ENCODE measurements around the gene CDC42BPB.

Gene CDC42BPB

GRCh38 chr14:103001226-103001625 is 56.1 kb downstream of the CDC42BPB start:
- DNase-seq (ENCODE audit: extremely low read depth in 1 of 2, low read depth in 1 of 2), result no peak

GRCh38 chr14:103000291-103000921 is 56.9 kb downstream of the CDC42BPB start:
- DNase-seq (ENCODE audit: extremely low read depth in 1 of 2, low read depth in 1 of 2), result no peak

- no peak for DNase-seq (ENCODE audit: extremely low read depth in 1 of 2, low read depth in 1 of 2)
These were observed 58.0 kb downstream of the CDC42BPB start for GRCh38 chr14:102999227-102999895.

GRCh38 chr14:102998393-102998792 is 59.0 kb downstream of the CDC42BPB start:
- no peak for DNase-seq (ENCODE audit: extremely low read depth in 1 of 2, low read depth in 1 of 2)

DNA sequence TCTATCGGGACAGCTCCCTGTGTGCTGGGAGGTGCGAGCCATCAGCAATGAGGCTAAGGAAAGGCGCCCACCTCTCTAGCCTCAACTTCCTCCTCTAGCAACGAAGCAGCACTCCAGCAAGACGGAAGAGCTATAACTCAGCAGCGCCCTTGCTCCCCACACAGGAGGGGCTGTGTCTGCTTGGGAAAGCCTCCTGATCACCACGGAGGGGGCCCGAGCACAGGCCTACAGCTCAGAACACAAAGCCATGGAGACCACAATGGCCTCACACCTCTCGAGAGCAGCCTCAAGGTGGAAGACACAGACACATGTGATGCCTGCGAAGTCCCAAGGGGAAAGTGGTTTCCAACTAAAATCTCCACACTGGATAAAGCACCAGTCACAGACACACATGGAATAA is 60.4 kb downstream of the CDC42BPB start:
- no peak for DNase-seq (ENCODE audit: extremely low read depth in 1 of 2, low read depth in 1 of 2)

- no peak for DNase-seq (ENCODE audit: extremely low read depth in 1 of 2, low read depth in 1 of 2)
These were observed 62.7 kb downstream of the CDC42BPB start for GRCh38 chr14:102994689-102995088.

GRCh38 chr14:102993523-102993922 is 63.8 kb downstream of the CDC42BPB start:
- no peak for DNase-seq (ENCODE audit: extremely low read depth in 1 of 2, low read depth in 1 of 2)

GRCh38 chr14:102991376-102991775 is 66.0 kb downstream of the CDC42BPB start:
- no peak for DNase-seq (ENCODE audit: extremely low read depth in 1 of 2, low read depth in 1 of 2)

DNA sequence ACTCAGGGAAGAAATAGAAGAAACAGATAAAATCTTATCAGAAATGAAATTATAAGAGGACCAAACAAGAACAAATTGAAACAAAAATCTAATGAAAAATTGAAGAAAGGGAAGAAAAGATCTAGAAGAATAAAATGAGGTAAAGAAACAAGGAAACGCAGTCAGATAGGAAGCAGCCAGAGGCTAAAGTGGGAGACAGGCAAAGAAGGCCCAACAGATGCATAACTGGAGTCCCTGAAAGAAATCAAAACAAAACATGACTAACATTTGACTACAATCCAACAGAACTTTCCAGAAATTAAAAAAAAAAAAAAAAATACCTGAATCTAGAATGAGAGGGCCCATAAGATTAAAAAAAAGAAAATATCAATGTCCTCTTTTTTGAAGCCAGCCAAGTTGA is 69.3 kb downstream of the CDC42BPB start:
- no peak for DNase-seq (ENCODE audit: extremely low read depth in 1 of 2, low read depth in 1 of 2)

DNA sequence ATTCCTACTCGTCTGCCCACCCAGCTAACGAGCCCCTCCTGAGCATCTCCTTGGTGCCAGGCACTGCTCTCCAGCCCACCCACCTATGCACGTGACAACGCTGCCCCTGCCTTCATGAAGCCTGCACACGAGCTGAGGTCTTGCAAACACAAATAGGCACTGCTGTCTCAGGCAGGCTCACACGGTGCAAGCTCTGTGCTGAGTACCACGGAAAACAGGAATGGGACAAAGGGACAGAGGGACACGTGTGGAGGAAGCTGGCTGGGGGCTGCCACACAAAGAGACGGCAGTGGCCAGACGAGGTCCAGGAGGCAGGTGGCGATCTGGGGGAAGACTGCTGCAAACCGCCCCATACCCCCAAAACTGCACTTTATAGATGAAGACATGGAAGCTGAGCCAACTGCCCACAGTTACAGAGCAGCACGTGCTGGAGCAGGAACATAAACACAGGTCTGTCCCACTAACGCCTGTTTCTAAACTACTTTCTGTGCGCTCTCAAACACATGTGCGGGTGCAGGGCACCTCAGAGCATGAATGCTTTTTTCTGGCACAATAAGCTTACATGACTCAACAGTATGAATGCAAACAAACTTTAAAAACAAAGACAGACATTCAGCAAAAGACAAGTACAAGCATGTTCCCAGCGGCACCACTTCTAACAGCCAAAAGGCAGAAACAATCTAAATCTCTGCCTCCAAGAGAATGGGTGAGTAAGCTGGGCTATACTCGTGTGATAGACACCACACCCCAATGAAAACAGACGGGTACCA is 70.4 kb downstream of the CDC42BPB start:
- no peak for DNase-seq (ENCODE audit: extremely low read depth in 1 of 2, low read depth in 1 of 2)

- no peak for DNase-seq (ENCODE audit: extremely low read depth in 1 of 2, low read depth in 1 of 2)
These were observed 71.7 kb downstream of the CDC42BPB start for GRCh38 chr14:102985665-102986064.

GRCh38 chr14:102984336-102985102 is 72.8 kb downstream of the CDC42BPB start:
- DNase-seq (ENCODE audit: extremely low read depth in 1 of 2, low read depth in 1 of 2), result no peak

GRCh38 chr14:102983496-102983895 is 73.9 kb downstream of the CDC42BPB start:
- no peak for DNase-seq (ENCODE audit: extremely low read depth in 1 of 2, low read depth in 1 of 2)

- DNase-seq (ENCODE audit: extremely low read depth in 1 of 2, low read depth in 1 of 2), result no peak
These were observed 74.4 kb downstream of the CDC42BPB start for GRCh38 chr14:102982852-102983470.

- no peak for DNase-seq (ENCODE audit: extremely low read depth in 1 of 2, low read depth in 1 of 2)
These were observed 76.9 kb downstream of the CDC42BPB start for GRCh38 chr14:102980409-102980810.

DNA sequence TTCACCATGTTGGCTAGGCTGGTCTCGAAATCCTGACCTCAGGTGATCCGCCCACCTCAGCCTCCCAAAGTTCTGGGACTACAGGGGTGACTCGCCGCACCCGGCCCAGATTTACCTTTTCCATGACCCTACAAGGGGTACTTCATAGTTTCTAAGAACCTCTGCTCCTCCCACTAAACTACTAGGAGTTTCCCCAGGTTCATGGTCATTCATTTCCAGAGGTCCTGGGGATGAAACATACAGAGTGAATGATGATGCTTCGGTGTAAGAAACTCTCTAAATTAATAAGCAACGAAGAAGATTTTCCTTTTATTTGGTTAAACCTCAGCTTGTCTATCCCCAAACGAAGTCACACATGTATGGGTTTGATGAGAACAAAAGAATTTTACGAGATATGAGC is 77.9 kb downstream of the CDC42BPB start:
- no peak for DNase-seq (ENCODE audit: extremely low read depth in 1 of 2, low read depth in 1 of 2)

- no peak for DNase-seq (ENCODE audit: extremely low read depth in 1 of 2, low read depth in 1 of 2)
These were observed 79.9 kb downstream of the CDC42BPB start for GRCh38 chr14:102977475-102977874.

DNA sequence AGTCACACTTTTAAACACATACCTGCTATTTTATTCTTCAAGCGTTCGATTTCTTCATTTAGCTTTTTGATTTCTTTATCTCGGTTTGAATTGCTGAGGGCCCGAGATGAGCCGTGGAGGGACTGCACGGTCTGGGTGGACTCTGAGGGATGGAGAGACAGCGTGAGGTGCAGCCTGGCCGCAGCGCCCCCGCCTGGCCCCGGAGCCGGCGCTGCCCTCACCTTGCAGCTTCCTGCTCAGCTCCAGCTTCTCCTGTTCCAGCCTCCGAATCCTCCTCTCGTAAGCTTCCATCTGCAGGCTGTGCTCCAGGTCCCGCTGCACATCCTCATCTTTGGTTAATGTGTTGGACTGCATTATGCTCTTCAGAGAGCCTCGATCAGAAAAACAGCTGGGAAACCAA is 81.7 kb downstream of the CDC42BPB start:
- no peak for DNase-seq (ENCODE audit: extremely low read depth in 1 of 2, low read depth in 1 of 2)

DNA sequence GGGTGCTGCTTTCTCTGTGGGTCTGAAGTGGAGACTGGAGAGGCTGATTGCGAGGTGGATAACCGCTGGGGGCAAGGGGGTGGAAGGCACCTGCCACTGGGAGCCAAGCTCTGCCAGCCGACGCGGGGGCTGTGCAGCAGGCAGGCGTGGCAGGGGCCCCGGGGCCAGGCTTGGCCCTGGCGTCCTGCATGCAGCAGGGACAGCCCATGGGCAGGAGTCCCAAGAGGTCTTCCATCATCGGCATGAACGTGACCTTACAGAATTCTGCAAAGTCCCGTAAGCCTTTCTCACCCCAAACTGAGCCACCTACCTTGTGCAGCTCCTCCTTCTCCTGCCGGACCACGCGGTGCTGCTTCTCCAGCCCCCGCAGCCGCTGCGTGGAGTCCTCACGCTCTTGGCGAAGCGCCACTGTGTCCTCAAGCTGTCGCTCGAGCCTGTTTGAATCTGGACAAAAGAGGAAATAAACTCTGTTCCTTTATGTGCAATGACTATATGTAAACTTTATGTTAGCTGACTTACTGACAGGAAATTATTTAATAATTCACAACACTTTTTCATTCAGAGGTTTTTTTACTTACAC is 83.6 kb downstream of the CDC42BPB start:
- DNase-seq (ENCODE audit: extremely low read depth in 1 of 2, low read depth in 1 of 2), result no peak

DNA sequence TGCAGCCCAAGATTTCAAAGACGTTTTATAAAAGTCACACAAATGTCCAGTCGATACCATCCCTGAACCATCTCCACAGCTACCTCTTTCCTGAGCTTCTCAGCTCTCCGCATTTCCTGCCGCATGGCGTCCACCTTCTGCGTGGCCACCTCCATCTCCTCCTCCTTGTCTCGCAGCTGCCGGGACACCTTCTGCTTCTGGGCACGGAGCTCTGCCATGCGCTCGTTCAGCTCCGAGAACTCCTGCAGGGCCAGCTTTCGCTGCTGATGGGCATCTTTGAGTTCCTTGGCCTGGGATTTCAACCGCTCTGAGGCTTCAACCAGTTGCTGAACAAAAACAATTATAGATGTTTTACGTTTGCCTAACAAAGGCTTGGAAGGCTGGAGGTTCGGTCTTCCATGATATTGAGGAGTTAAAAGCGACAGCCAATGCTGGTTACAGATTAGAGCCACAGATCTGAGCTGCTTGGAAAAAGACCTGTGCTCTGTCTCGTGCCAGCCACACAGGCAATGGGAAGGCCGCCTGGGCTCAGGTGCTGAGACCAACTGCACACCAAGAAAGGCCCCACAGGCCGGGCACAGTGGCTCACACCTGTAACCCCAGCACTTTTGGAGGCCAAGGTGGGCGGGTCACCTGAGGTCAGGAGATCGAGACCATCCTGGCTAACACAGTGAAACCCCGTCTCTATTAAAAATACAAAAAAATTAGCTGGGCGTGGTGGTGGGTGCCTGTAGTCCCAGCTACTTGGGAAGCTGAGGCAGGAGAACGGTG is 85.3 kb downstream of the CDC42BPB start:
- no peak for DNase-seq (ENCODE audit: extremely low read depth in 1 of 2, low read depth in 1 of 2)
